Suprapubic skin (tissue), 4 donors: ENCODE data around the gene HLF. TPM values are rescaled to one million over a fixed set of nuclear protein-coding genes. Genes with fewer than 3 reads are reported as not detected.

Experiments used
- DNase-seq, 2 donors: peaks; one replicate each; pipeline ENCODE4 v3.0.0-alpha.2; 2019; ENCODE audit warnings: low spot score in 2 of 2
- H3K27ac ChIP-seq: fragments of 200-600 bp; sonication (generic); one replicate; pipeline ENCODE4 v1.5.1; 2019
- H3K27me3 ChIP-seq: fragments of 200-600 bp; sonication (generic); one replicate; pipeline ENCODE4 v1.5.1; 2019
- H3K36me3 ChIP-seq: fragments of 200-600 bp; sonication (generic); one replicate; pipeline ENCODE4 v1.5.1; 2019
- H3K4me1 ChIP-seq: fragments of 200-600 bp; sonication (generic); one replicate; pipeline ENCODE4 v1.5.1; 2019
- H3K4me3 ChIP-seq: fragments of 200-600 bp; sonication (generic); one replicate; pipeline ENCODE4 v1.5.1; 2019; ENCODE audit warnings: mild to moderate bottlenecking
- H3K9me3 ChIP-seq: fragments of 200-600 bp; sonication (generic); one replicate; pipeline ENCODE4 v1.5.1; 2019
- EP300 ChIP-seq: sonication (generic); formaldehyde crosslinking; IDR thresholded peaks from one replicate; pipeline ENCODE4 v1.6.1; 2017; ENCODE audit warnings: antibody characterized with exemption
- POLR2A ChIP-seq, 2 donors: fragments of 450-650 bp; IDR thresholded peaks; one replicate each; pipeline ENCODE4 v1.6.1; 2017; ENCODE audit warnings: antibody characterized with exemption in 2 of 2, mild to moderate bottlenecking in 2 of 2, moderate library complexity in 2 of 2
- POLR2AphosphoS5 ChIP-seq, 3 donors: sonication (generic); formaldehyde crosslinking; IDR thresholded peaks; one replicate each; pipeline ENCODE4 v1.6.1; 2017; ENCODE audit warnings: antibody characterized with exemption in 3 of 3
- whole genome bisulfite sequencing: methylation state at CpG from one replicate; pipeline ENCODE4 v1.1.5; 2018; 5-methylcytosine and 5-hydroxymethylcytosine counted together
- total RNA-seq, 4 donors: library from RNA; depleted of rRNA; stranded (reverse); fragments of >200 nt; gene quantifications; one replicate each; pipeline ENCODE4 v1.1.0, GENCODE V29; 2016
- TF ChIP-seq, protein P1 (sequence below), 2 donors: fragments of 200-600 bp in 1 of 2; fragments of 450-650 bp in 1 of 2; sonication (generic) in 1 of 2; IDR thresholded peaks; one replicate each; pipeline ENCODE4 v1.5.1; 2016 to 2019; ENCODE audit warnings: antibody characterized with exemption in 2 of 2, mild to moderate bottlenecking in 1 of 2, moderate library complexity in 1 of 2

HLF gene
- total RNA-seq, 4 donors from 2014 or later: 26.2 to 41.8 (median 36.5) TPM

DNA sequence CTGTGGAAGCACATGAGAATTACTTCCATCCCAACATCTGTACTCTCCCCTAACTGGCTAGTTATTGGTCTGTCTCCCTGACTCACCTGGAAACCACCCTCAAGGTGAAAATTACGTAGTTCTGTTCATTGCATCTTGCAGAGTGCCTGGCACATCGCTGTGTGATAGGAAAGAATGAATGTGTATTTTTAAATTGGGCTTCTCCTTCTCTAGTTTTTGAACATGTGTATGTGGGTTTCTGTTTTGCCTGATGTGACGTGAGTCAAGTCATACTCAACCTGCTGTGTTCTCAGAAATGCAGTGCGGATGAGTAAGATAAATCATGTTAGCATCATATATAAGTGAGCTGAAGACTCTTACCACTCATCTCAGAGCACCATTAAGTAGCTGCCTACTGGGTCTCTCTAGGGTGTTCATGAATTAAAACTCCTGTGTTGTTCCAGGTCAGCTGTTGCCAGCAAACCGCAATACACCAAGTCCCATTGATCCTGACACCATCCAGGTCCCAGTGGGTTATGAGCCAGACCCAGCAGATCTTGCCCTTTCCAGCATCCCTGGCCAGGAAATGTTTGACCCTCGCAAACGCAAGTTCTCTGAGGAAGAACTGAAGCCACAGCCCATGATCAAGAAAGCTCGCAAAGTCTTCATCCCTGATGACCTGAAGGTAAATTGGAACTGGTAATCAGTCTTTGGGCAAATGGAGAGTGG, 50.2 kb downstream of the HLF start:
- H3K4me3 ChIP-seq: no peak overlapping the region
- H3K36me3 ChIP-seq: no peaks in the 10 kb centered on the region
- H3K27ac ChIP-seq: no peak overlapping the region
- H3K9me3 ChIP-seq: no peaks in the 10 kb centered on the region
- TF ChIP-seq POLR2AphosphoS5 (IDR thresholded peaks at IDR 0.05): no peak
- TF ChIP-seq EP300: no peak
- no peak for DNase-seq
- peaks cover 18% of the 10 kb centered on the region for H3K4me1 ChIP-seq
- no peaks in the 10 kb centered on the region for H3K27me3 ChIP-seq
- 88% methylated on average over 8 of the region's 8 CpGs for WGBS

DNA sequence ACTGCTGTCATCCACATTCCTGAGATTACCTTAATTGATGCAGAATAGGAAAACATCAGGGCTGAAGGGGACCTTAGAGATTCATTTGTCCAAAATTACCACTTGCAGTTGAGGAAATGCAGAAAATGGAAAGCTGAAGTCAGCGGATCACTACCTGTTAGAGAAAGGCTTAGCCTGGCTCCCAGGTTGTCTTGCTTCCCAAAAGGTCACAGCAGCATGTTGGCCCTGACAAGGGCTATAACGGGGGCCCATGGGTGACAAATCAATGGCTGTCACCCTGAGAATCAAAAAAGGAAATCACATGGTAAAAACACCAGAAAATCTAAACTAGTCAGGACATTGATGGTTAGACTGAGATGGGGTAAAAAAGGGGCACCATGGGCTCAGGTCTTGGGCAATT, 51.7 kb downstream of the HLF start:
- no peak overlapping the region for H3K27ac ChIP-seq
- H3K4me3 ChIP-seq: no peak overlapping the region
- no peaks in the 10 kb centered on the region for H3K36me3 ChIP-seq
- H3K4me1 ChIP-seq: peaks cover 20% of the 10 kb centered on the region
- no peaks in the 10 kb centered on the region for H3K27me3 ChIP-seq
- TF ChIP-seq POLR2AphosphoS5 (IDR thresholded peaks at IDR 0.05) (no peak), POLR2A (IDR thresholded peaks at IDR 0.05) (no peak), EP300 (no peak)
- TF ChIP-seq, protein P1, sequence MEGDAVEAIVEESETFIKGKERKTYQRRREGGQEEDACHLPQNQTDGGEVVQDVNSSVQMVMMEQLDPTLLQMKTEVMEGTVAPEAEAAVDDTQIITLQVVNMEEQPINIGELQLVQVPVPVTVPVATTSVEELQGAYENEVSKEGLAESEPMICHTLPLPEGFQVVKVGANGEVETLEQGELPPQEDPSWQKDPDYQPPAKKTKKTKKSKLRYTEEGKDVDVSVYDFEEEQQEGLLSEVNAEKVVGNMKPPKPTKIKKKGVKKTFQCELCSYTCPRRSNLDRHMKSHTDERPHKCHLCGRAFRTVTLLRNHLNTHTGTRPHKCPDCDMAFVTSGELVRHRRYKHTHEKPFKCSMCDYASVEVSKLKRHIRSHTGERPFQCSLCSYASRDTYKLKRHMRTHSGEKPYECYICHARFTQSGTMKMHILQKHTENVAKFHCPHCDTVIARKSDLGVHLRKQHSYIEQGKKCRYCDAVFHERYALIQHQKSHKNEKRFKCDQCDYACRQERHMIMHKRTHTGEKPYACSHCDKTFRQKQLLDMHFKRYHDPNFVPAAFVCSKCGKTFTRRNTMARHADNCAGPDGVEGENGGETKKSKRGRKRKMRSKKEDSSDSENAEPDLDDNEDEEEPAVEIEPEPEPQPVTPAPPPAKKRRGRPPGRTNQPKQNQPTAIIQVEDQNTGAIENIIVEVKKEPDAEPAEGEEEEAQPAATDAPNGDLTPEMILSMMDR (IDR thresholded peaks at IDR 0.05): no peak
- 78% methylated on average over 2 of the region's 2 CpGs for WGBS
- no peak for DNase-seq
- H3K9me3 ChIP-seq: no peaks in the 10 kb centered on the region

DNA sequence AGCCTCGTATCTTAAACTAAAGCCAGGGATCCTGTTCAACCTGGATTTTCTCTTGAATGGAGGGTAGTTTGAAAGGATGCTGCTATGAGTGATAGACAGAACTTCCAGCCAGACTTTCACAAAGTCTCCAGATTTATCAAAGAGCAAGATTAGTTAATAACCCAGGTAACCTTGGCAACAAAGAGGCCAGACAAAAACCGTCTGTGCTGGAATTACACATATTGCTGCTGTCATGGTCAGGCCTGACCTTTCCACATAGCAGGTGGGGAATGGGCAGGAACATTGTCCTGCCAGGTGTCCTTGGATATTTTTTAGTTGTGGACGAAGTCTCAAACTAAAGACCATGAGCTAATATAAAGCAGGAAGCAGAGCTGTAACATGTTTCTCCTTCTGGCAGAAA, 52.5 kb downstream of the HLF start:
- H3K36me3 ChIP-seq: no peaks in the 10 kb centered on the region
- WGBS: 97% methylated on average over 3 of the region's 3 CpGs
- peaks cover 20% of the 10 kb centered on the region for H3K4me1 ChIP-seq
- no peaks in the 10 kb centered on the region for H3K27me3 ChIP-seq
- H3K4me3 ChIP-seq: no peak overlapping the region
- no peak for TF ChIP-seq POLR2AphosphoS5 (IDR thresholded peaks at IDR 0.05)
- no peak for TF ChIP-seq EP300
- TF ChIP-seq, protein P1 (IDR thresholded peaks at IDR 0.05): no peak
- no peak for TF ChIP-seq POLR2A (IDR thresholded peaks at IDR 0.05)
- H3K27ac ChIP-seq: no peak overlapping the region
- DNase-seq: no peak
- H3K9me3 ChIP-seq: no peaks in the 10 kb centered on the region

DNA sequence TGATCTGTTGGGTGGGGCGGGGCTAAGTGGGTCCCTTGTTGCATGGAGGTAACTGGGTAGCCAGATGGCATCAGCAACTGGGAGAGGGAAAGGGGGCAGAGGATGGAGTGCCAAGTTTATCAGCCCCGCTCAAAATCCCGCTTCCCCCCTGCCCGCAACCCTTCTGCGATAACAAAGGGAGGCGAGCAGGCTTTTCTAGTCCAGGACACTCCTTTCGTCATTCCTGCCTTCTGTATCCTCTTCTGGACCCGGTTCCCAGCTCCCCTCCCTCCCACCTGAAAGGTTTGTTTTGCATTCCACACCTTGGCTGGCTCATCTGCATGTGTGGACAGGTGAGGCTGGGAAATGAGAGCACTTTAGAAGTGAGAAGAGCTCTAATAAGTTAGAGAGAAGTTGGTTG, 53.3 kb downstream of the HLF start:
- DNase-seq: no peak
- Histone ChIP-seq H3K27me3 (no peaks in the 10 kb centered on the region), H3K4me1 (peaks cover 20% of the 10 kb centered on the region), H3K36me3 (no peaks in the 10 kb centered on the region), H3K9me3 (no peaks in the 10 kb centered on the region), H3K27ac (peak overlapping the region; percentile 64), H3K4me3 (no peak overlapping the region)
- no peak for TF ChIP-seq POLR2A (IDR thresholded peaks at IDR 0.05)
- no peak for TF ChIP-seq EP300
- no peak for TF ChIP-seq POLR2AphosphoS5 (IDR thresholded peaks at IDR 0.05)
- TF ChIP-seq, protein P1 (IDR thresholded peaks at IDR 0.05): no peak
- WGBS: 70% methylated on average over 8 of the region's 8 CpGs

DNA sequence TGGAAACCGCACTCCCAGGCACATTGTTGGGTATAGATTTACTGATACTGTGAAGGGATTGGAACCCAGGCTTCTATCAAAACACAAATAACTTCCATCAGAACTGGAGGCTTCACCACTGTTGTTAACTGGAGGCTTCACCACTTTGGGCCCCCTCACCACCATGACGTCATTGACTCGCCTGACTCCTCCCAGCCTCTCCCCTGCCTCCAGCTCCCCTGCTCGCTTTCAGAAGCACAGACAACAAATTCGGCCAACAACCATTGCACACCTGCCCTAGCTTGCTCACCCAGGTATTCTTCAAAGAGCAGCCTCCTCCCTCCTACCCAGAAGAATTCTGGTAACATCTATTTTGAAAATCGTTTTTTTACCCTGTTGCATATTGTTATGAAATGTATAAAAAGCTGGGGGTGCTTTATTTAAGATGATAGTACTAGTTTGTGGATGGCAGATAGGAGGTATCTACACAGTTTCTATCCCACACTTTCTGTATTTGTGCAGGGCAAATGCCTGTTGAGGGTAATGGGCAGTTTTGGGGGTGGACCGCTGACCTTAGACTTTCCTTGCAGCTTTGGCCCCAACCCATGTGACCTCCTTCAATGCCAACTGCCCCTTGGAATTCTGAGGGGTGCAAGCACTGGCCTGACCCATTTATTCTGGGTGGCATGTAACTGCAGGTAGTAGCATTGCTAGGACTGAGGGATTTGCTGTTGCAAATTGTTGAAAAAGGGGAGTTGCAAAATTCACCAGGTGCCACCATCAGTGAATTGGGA, 54.1 kb downstream of the HLF start:
- DNase-seq: no peak
- Histone ChIP-seq H3K4me3 (no peak overlapping the region), H3K36me3 (no peaks in the 10 kb centered on the region), H3K4me1 (peaks cover 20% of the 10 kb centered on the region), H3K9me3 (no peaks in the 10 kb centered on the region), H3K27me3 (no peaks in the 10 kb centered on the region), H3K27ac (peak overlapping the region; percentile 64)
- no peak for TF ChIP-seq POLR2A (IDR thresholded peaks at IDR 0.05)
- no peak for TF ChIP-seq POLR2AphosphoS5 (IDR thresholded peaks at IDR 0.05)
- TF ChIP-seq, protein P1 (IDR thresholded peaks at IDR 0.05): no peak
- TF ChIP-seq EP300: no peak
- 70% methylated on average over 7 of the region's 7 CpGs for WGBS
